NK-92 treated with Interleukin-12 subunit alpha and Interleukin-12 subunit beta, amount 100 ng/mL, for 24 hours (cell line): ENCODE results near the gene HOXA5.

Experiments
- DNase-seq: peaks from one replicate; lab custom pipeline; 2025; lab: John Stamatoyannopoulos, UW

The HOXA5 gene

DNA sequence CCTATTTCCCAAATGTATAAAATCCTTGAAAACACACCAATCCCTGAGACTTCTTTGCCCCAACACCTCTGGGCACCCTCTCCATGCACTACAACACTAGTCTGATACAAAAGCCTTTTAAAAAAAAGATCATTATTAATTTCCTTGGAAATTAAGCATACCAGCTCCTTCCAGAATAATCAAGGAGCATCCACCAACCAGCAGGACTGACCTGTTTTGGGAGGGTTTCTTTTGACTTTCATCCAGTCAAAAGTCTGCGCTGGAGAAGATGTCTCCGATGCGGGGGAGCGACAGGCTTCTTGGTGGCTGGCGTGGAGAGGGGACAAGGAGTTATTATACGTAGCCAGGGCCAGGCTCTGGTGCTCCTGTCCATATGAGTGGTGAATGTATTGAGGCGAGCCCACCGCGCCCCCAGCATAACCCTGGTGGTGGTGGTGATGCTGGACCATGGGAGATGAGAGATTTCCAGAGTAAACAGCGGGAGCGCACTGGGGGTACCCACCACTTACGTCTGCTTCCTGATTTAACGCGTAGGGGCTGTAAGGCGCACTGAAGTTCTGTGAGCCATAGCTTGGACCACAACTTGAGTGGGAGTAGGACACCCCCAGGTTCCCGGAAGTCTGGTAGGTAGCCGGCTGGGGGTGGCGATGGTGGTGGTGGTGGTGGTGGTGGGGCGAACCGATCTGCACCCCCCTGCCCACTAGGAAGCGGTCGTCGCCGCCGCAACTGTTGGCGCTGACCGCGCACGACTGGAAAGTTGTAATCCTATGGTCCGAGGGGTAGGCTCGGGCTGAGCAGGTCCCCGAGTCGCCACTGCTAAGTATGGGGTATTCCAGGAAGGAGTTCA lies 48.2 kb downstream of the HOXA5 start:
- DNase-seq: peak; percentile 49

DNA sequence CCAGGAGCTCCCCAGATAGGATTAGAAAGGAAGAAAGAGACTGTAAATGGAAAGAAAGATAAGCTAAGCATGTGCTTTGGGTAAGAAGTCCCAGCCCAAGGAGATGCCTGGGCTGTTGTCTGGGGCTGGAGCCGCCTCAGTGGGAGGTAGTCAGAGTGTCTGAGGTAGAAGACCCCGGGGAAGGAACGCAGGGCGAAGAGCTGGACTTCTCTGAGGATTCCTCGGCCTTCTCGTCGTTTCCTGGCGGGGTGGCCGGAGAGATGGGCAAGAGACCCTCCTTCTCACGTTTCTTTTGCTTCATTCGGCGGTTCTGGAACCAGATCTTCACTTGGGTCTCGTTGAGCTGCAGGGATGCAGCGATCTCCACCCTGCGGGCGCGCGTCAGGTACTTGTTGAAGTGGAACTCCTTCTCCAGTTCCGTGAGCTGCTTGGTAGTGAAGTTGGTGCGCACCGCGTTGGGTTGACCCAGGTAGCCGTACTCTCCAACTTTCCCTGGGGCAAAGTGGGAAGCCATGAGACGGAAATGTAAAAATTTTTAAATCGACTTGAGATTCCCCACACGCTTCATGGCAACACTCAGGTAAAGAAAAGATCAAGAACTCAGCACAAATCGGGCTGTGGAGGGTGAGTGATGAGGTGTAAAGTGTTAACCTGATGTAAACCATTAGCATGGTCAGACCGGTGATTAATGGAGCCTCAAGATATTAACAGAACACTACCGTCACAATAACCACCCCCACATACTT lies 49.0 kb downstream of the HOXA5 start:
- DNase-seq: no peak

GRCh38 chr7:27093184-27093895 lies 50.1 kb downstream of the HOXA5 start:
- DNase-seq: no peak

DNA sequence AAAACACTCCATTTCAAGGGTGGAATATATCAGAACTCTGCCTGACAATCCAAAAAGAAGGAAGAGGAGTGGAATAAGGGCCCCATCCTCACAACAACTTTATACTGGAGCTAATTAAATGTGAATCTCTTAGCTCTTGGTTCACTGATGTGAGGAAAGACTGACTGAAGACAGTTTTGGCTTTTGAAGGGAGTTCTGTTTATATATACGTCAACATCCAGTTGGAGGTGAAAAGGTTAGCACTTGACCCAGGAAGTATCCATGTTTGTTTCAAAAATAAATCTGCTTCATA lies 50.7 kb downstream of the HOXA5 start:
- no peak for DNase-seq

DNA sequence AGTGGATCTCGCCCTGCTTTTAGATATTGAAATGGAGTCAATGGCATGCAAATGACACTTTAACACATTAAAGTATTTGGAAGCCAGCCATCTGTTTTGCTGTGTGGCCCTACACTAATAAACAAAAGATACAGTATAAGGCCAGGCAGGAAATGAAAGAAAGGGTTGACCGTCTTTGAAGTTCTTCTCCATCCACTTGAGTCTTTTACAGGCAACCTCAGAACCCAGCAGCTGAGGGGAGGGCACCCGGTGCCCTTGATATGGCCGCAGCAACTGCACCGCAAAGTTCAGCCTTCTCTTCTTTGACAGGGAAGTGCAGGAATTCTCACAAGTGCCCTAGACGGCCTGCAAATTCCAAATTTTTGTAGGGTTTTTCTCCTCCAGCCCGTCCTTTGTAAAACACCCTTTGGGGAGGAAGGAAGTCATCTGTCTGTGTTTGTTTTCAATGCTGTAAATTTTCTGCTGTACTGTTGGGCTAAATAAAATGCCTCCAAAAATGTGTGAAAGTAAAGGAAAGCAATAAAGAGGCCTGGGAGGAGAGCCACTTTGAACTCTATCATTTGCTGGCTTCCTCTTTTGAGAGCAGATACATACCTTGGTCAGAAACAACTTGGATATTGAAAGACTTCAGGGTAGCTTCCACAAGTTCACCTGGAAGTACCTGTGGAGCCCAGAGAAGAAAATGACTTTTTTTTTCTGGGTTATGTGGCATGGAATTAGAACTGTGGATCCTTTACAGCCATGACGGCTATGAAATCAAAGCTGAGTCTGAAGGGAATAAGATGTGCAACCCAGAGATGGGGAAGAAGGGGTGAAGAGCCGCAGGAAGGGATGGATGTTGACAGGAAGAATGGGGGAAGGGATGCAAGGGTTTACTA lies 51.3 kb downstream of the HOXA5 start:
- no peak for DNase-seq

GRCh38 chr7:27091105-27091504 lies 52.4 kb downstream of the HOXA5 start:
- DNase-seq: no peak
